NCI-H526 (cell line): ENCODE measurements around the gene POLRMT.

ENCODE experiments used
- DNase-seq, 2 experiments: peaks; one replicate each; lab custom pipeline; 2025; lab: John Stamatoyannopoulos, UW

The POLRMT gene

GRCh38 chr19:577439-578392, 55.6 kb downstream of the POLRMT start:
- no peak for DNase-seq

GRCh38 chr19:576768-577438, 56.4 kb downstream of the POLRMT start:
- no peak for DNase-seq

- no peak for DNase-seq
These were observed 57.5 kb downstream of the POLRMT start for GRCh38 chr19:575527-576506.

- DNase-seq: peak in 1 of 2 experiments; percentile 56
These were observed 58.4 kb downstream of the POLRMT start for GRCh38 chr19:574658-575526.

- DNase-seq: no peak
These were observed 59.9 kb downstream of the POLRMT start for GRCh38 chr19:573519-573825.

- no peak for DNase-seq
These were observed 60.4 kb downstream of the POLRMT start for GRCh38 chr19:572743-573518.

- DNase-seq: peak; percentile 81 to 97
These were observed 61.1 kb downstream of the POLRMT start, which contains the start of gene BSG for GRCh38 chr19:572140-572742. Gene BSG, plus strand, starts transcription at chr19:572596. Its CDS starts 39 bp downstream, at chr19:572635.

GRCh38 chr19:571566-571974, 61.8 kb downstream of the POLRMT start:
- DNase-seq: peak in 1 of 2 experiments; percentile 42

GRCh38 chr19:570937-571565, 62.3 kb downstream of the POLRMT start:
- peak; percentile 60 to 75 for DNase-seq

- DNase-seq: no peak
These were observed 63.1 kb downstream of the POLRMT start for GRCh38 chr19:570251-570686.

- no peak for DNase-seq
These were observed 65.9 kb downstream of the POLRMT start for GRCh38 chr19:567296-567900.
